GM19455 (cell line): Measurements from ENCODE around the gene ICA1.

Experiments used
- ATAC-seq: cut with Tn5 transposase; IDR thresholded peaks from one replicate; pipeline ENCODE4 v1.9.1; 2021; ENCODE audit not compliant: unreplicated experiment

Gene ICA1

GRCh38 chr7:8228766-8229674 lies 32.9 kb downstream of the ICA1 start:
- ATAC-seq: no peak

- ATAC-seq: no peak
Observed at GRCh38 chr7:8228068-8228467, 33.9 kb downstream of the ICA1 start.

- ATAC-seq: no peak
Observed at GRCh38 chr7:8227261-8227660, 34.7 kb downstream of the ICA1 start.

GRCh38 chr7:8226501-8226900 lies 35.5 kb downstream of the ICA1 start:
- no peak for ATAC-seq

GRCh38 chr7:8221567-8221966 lies 40.4 kb downstream of the ICA1 start:
- ATAC-seq: no peak

- ATAC-seq: no peak
Observed at GRCh38 chr7:8221101-8221495, 40.9 kb downstream of the ICA1 start.

GRCh38 chr7:8220376-8221100 lies 41.4 kb downstream of the ICA1 start:
- ATAC-seq: no peak

- ATAC-seq: no peak
Observed at GRCh38 chr7:8217200-8218068, 44.5 kb downstream of the ICA1 start.

GRCh38 chr7:8216334-8216690 lies 45.7 kb downstream of the ICA1 start:
- ATAC-seq: no peak

GRCh38 chr7:8215648-8216333 lies 46.2 kb downstream of the ICA1 start:
- ATAC-seq: no peak

- no peak for ATAC-seq
Observed at GRCh38 chr7:8214244-8214824, 47.6 kb downstream of the ICA1 start.

GRCh38 chr7:8213381-8213780 lies 48.6 kb downstream of the ICA1 start:
- ATAC-seq: no peak

GRCh38 chr7:8212638-8213037 lies 49.3 kb downstream of the ICA1 start:
- no peak for ATAC-seq

GRCh38 chr7:8211725-8212096 lies 50.3 kb downstream of the ICA1 start:
- ATAC-seq: no peak

- ATAC-seq: no peak
Observed at GRCh38 chr7:8210845-8211724, 50.9 kb downstream of the ICA1 start.

- ATAC-seq: no peak
Observed at GRCh38 chr7:8209353-8209752, 52.6 kb downstream of the ICA1 start.

GRCh38 chr7:8208816-8209215 lies 53.2 kb downstream of the ICA1 start:
- ATAC-seq: no peak

- no peak for ATAC-seq
Observed at GRCh38 chr7:8206956-8207355, 55.0 kb downstream of the ICA1 start.

- ATAC-seq: no peak
Observed at GRCh38 chr7:8205537-8205936, 56.4 kb downstream of the ICA1 start.

GRCh38 chr7:8205031-8205387 lies 57.0 kb downstream of the ICA1 start:
- no peak for ATAC-seq
